Panc1 (cell line): ENCODE data around the gene LRRC74B. TPM values are rescaled to one million over a fixed set of nuclear protein-coding genes. Genes with fewer than 3 reads are reported as not detected.

Source experiments
- ATAC-seq: fragments of 200-7000 bp; cut with Tn5 transposase; 2 replicates; pipeline ENCODE4 v1.9.1; 2020; ENCODE audit warnings: mild to moderate bottlenecking, moderate library complexity
- BruUV-seq: library from RNA; stranded (reverse); fragments of 400-500 nt; replicated peaks from 2 replicates; lab custom pipeline; 2021; lab: Mats Ljungman, UMichigan
- CTCF ChIA-PET: fragments of 300-600 bp; sonication (Branson Sonifier 250); formaldehyde crosslinking; loops from one replicate; lab custom pipeline; 2022; ENCODE audit warnings: antibody characterized with exemption; lab: Charles Lee
- POLR2A ChIA-PET: fragments of 300-600 bp; sonication (Branson Sonifier 250); formaldehyde crosslinking; loops from one replicate; lab custom pipeline; 2022; ENCODE audit warnings: antibody characterized with exemption; lab: Charles Lee
- DNase-seq: peaks from one replicate; pipeline ENCODE4 v3.0.0-alpha.2; 2010; ENCODE audit warnings: low read depth, low spot score
- H3K27ac ChIP-seq: 2 replicates; pipeline ENCODE4 v1.5.1; 2011; ENCODE audit warnings: mild to moderate bottlenecking, low read length, inconsistent platforms
- H3K27me3 ChIP-seq: fragments of 200-500 bp; sonication (Bioruptor generic); 2 replicates; pipeline ENCODE4 v1.6.0; 2014; ENCODE audit warnings: low read length, inconsistent platforms; ENCODE audit not compliant: control insufficient read depth, insufficient read depth
- H3K36me3 ChIP-seq: fragments of 200-500 bp; sonication (Bioruptor generic); 2 replicates; pipeline ENCODE4 v1.5.1; 2014; ENCODE audit warnings: inconsistent platforms, mild to moderate bottlenecking, low read length, moderate library complexity; ENCODE audit not compliant: control insufficient read depth, insufficient read depth
- H3K4me1 ChIP-seq: 2 replicates; pipeline ENCODE4 v1.5.1; 2011; ENCODE audit warnings: inconsistent platforms, mild to moderate bottlenecking, low read length, moderate library complexity; ENCODE audit not compliant: control insufficient read depth, insufficient read depth
- H3K4me3 ChIP-seq, 2 experiments: 2 replicates each; pipeline ENCODE4 v1.5.1; 2011 to 2012; ENCODE audit warnings: low read depth in 2 of 2, low read length in 2 of 2, mild to moderate bottlenecking in 2 of 2, inconsistent platforms in 1 of 2, moderate library complexity in 1 of 2
- H3K9me3 ChIP-seq: fragments of 200-500 bp; sonication (Bioruptor generic); 2 replicates; pipeline ENCODE4 v1.5.1; 2014; ENCODE audit warnings: low read depth, mild to moderate bottlenecking, inconsistent platforms, low read length, moderate library complexity; ENCODE audit not compliant: control insufficient read depth, insufficient read depth
- CTCF ChIP-seq: fragments of 450-650 bp; IDR thresholded peaks from 2 replicates; pipeline ENCODE4 v1.5.1; 2017; ENCODE audit warnings: mild to moderate bottlenecking
- POLR2AphosphoS5 ChIP-seq: IDR thresholded peaks from 2 replicates; pipeline ENCODE4 v1.6.1; 2012; ENCODE audit warnings: mild to moderate bottlenecking, low read depth, low read length, moderate library complexity
- REST ChIP-seq, 2 experiments: IDR thresholded peaks; 2 replicates each; pipeline ENCODE4 v1.6.1; 2011 to 2012; ENCODE audit warnings: low read depth in 2 of 2, control low read depth in 1 of 2, low read length in 1 of 2, mild to moderate bottlenecking in 1 of 2, moderate library complexity in 1 of 2; ENCODE audit not compliant: insufficient read depth in 1 of 2
- SIN3A ChIP-seq: IDR thresholded peaks from 2 replicates; pipeline ENCODE4 v1.6.1; 2012; ENCODE audit warnings: low read depth, mild to moderate bottlenecking, low read length, moderate library complexity, borderline replicate concordance; ENCODE audit not compliant: insufficient read depth
- TCF7L2 ChIP-seq: IDR thresholded peaks from 2 replicates; pipeline ENCODE4 v1.6.1; 2011; ENCODE audit warnings: mild to moderate bottlenecking, low read depth, low read length, inconsistent platforms
- in situ Hi-C: cut with HindIII; loops from 2 replicates; pipeline ENCODE4 v1.10.0; 2016; ENCODE audit warnings: low sequenced_read_pairs, low pct_unique_long_range_greater_than_20kb
- intact Hi-C: fragments of 100-400 bp; cut with micrococcal nuclease; formaldehyde crosslinking; loops from one replicate; pipeline ENCODE4 v1.10.0; 2022; ENCODE audit not compliant: unreplicated experiment
- total RNA-seq: library from RNA; stranded (reverse); gene quantifications from one replicate; pipeline ENCODE4 v1.2.1, GENCODE V29; 2021; ENCODE audit not compliant: unreplicated experiment

The LRRC74B gene
- total RNA-seq, 1 experiment from 2014 or later = not detected

- ATAC-seq = peak; percentile 60
- DNase-seq = no peak
- H3K4me1 ChIP-seq = peaks cover 12% of the 10 kb centered on the region
- CTCF ChIA-PET = no interaction called here
- H3K27ac ChIP-seq = peak within 1 kb of the TSS; percentile 65
- H3K9me3 ChIP-seq = no peaks in the 10 kb centered on the region
- no peak for TF ChIP-seq POLR2AphosphoS5
- TF ChIP-seq CTCF = no peak
- no peak for TF ChIP-seq SIN3A
- no peak for TF ChIP-seq TCF7L2
- POLR2A ChIA-PET = interaction anchor here (0.6 kb wide), 2 partner anchors 9 to 11 kb away, joined by 5 to 6 read pairs; no protein-coding TSS in a partner anchor
- no TSS peak for BruUV-seq
- H3K36me3 ChIP-seq = no peaks in the 10 kb centered on the region
- peak within 1 kb of the TSS; percentile 65 to 73 for H3K4me3 ChIP-seq
- no peaks in the 10 kb centered on the region for H3K27me3 ChIP-seq
- in situ Hi-C loops = no loop called here
- intact Hi-C loops = no loop called here
Observed at GRCh38 chr22:21014726-21015465, 30.9 kb upstream of the LRRC74B start, which contains the start of gene P2RX6. Gene P2RX6 (plus strand): TSS chr22:21015165. CDS start chr22:21015175, 10 bp downstream.

- Histone ChIP-seq H3K4me3 (no peak overlapping the region; a peak in 1 of 4 replicates), H3K27ac (no peak overlapping the region), H3K9me3 (no peaks in the 10 kb centered on the region), H3K27me3 (no peaks in the 10 kb centered on the region), H3K36me3 (no peaks in the 10 kb centered on the region), H3K4me1 (peaks cover 12% of the 10 kb centered on the region)
- ATAC-seq = no peak
- intact Hi-C loops = no loop called here
- BruUV-seq = no TSS peak
- CTCF ChIA-PET = no interaction called here
- POLR2A ChIA-PET = interaction anchor here (0.6 kb wide), 2 partner anchors 10 to 11 kb away, joined by 5 to 6 read pairs; no protein-coding TSS in a partner anchor
- DNase-seq = no peak
- in situ Hi-C loops = no loop called here
- no peak for TF ChIP-seq REST (IDR thresholded peaks at IDR 0.05; ENCODE audit: insufficient read depth in 1 of 2, low read depth in 2 of 2, low read length in 1 of 2)
- TF ChIP-seq CTCF = no peak
- no peak for TF ChIP-seq SIN3A
- no peak for TF ChIP-seq TCF7L2
Observed at GRCh38 chr22:21015466-21016006, 30.2 kb upstream of the LRRC74B start.
